Fibroblast of the aortic adventitia (primary cell): ENCODE results near the gene ARPC1B. TPM values are rescaled to one million over a fixed set of nuclear protein-coding genes. Genes with fewer than 3 reads are reported as not detected.
"Not testable (repeated sequence)": the region's sequence is repeated elsewhere in the genome, so short reads cannot be mapped to it uniquely, and the experiment has no call there.

Source experiments
- DNase-seq: peaks from one replicate; pipeline ENCODE4 v3.0.0-alpha.2; 2010; ENCODE audit warnings: low read depth
- H3K4me3 ChIP-seq: 2 replicates; pipeline ENCODE4 v1.5.1; 2011; ENCODE audit warnings: low read depth, mild to moderate bottlenecking, control low read depth, low read length, moderate library complexity
- total RNA-seq: library from RNA; depleted of rRNA; stranded (reverse); fragments of >200 nt; gene quantifications from 2 replicates; pipeline ENCODE4 v1.2.3, GENCODE V29; 2012; ENCODE audit warnings: low replicate concordance
- TF ChIP-seq, protein P1 (sequence below): IDR thresholded peaks from 2 replicates; pipeline ENCODE4 v1.5.1; 2011; ENCODE audit warnings: mild to moderate bottlenecking, low read length, control low read depth, inconsistent platforms; ENCODE audit not compliant: insufficient read depth

ARPC1B gene
- 249 and 358 TPM in 2 replicates for total RNA-seq

DNA sequence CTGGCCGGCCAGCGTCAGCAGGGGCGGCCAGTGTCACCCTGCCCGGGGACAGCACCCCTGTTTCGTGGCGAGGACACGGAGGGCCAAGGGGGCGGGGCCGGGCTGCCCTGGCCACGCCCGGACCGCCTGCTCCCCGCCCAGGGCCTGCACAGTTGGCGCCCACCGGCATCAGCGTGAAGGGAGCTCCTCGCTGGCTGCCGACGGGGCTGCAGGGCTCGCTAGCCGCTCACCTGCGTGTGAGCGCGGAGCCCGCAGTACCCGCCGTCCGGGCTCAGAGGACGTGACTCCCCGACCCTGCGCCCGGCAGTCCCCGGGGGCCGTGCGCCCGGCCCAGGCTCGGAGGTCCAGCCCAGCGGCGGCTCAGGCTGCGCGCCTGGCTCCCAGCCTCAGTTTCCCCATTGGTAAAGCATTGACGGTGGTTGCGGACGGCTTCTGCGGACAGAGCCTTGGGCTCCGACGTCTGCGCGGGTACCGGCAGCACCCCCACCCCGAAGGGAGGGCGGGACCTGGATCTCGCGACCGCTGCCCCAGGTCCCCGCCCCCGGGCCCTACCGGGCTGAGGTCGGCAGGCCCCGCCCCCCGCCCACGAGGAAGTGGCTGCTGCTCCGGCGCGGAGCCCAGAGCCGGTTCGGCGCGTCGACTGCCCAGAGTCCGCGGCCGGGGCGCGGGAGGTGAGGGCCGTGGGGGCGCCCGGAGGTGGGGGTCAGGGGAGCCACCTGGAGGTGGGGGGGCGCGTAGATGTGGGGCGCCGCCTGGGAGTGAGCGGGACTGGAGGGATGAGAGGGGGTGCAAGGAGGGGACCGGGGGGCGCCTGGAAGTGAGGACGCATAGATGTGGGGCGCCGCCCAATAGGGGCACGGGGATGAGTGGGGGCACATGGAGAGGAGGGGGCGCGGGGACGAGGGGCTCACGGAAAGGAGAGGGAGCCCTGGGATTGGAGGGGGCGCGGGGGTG is at the start of gene ARPC1B:
TSS of gene ARPC1B (plus strand) at position 620 of the 954 bp plus-strand sequence. CDS start 10,985 bp downstream, outside the sequence.
- peak within 1 kb of the TSS; percentile 74 for H3K4me3 ChIP-seq
- TF ChIP-seq, protein P1, sequence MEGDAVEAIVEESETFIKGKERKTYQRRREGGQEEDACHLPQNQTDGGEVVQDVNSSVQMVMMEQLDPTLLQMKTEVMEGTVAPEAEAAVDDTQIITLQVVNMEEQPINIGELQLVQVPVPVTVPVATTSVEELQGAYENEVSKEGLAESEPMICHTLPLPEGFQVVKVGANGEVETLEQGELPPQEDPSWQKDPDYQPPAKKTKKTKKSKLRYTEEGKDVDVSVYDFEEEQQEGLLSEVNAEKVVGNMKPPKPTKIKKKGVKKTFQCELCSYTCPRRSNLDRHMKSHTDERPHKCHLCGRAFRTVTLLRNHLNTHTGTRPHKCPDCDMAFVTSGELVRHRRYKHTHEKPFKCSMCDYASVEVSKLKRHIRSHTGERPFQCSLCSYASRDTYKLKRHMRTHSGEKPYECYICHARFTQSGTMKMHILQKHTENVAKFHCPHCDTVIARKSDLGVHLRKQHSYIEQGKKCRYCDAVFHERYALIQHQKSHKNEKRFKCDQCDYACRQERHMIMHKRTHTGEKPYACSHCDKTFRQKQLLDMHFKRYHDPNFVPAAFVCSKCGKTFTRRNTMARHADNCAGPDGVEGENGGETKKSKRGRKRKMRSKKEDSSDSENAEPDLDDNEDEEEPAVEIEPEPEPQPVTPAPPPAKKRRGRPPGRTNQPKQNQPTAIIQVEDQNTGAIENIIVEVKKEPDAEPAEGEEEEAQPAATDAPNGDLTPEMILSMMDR = no peak
- DNase-seq = peak; percentile 63

DNA sequence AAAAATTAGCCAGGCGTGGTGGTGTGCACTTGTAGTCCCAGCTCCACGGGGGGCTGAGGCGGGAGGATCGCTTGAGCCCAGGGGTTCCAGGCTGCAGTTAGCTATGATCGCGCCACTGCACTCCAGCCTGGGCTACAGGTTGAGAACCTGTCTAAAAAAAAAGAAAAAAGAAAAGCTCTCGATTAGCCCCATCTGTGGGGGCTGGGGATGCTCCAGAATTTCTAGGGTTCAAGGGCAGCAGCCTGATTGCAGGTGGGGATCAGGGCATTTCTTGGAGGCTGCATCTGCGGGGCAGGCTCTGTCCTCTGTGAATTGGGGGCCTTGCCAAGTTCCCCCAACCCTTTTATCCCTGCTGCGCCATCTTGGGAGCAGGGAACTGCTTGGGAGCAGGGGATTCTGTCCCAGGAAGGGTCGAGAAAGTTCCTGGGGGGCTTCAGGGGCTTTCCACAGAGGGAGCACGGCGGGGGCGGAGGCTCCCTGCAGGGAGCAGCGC is 49.5 kb upstream of the ARPC1B start:
- DNase-seq = no peak
- H3K4me3 ChIP-seq = peak overlapping the region; percentile 99
- TF ChIP-seq, protein P1 = no peak

DNA sequence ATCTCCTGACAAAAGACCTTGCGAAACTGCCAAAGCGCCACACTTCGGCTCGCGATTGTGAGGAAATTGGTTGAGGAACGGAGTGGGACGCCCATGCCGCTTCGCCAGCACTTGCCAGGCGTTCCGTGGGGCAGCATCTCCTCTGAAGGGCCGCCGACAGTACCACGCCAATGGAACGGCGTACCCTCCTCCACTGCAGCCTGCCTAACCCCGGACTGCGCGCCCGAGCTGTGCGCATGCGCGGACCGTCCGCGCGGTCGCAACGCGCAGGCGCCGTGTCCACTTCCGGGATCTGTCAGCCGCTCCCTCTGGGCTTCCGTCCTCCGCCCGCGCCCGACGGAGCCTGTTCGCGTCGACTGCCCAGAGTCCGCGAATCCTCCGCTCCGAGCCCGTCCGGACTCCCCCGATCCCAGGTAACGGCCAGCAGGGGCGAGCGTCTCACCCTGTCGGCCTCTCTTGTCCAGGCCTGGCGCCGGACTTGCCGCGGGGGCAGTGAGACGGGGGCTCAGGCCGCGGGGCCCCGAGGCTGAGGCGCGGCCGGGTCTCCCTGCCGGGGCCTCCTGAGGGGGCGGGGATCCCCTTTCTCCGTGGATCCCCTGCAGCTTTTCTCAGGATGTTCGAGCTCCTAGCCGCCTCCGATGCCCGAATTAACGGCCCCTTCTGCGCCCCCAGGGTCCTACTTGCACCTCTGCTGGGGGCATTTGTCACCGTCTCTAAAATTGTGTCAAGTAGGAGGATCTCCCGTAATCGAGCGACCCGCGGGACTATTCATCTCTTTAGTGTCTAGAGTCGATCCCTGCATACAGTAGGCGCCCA is 48.7 kb upstream of the ARPC1B start, which contains the start of gene ARPC1A:
TSS of gene ARPC1A (plus strand) at position 307 of the 816 bp plus-strand sequence. CDS start 7,456 bp downstream, outside the sequence.
- peak; percentile 90 for DNase-seq
- TF ChIP-seq, protein P1 = peak; percentile 37
- H3K4me3 ChIP-seq = peak within 1 kb of the TSS; percentile 99

DNA sequence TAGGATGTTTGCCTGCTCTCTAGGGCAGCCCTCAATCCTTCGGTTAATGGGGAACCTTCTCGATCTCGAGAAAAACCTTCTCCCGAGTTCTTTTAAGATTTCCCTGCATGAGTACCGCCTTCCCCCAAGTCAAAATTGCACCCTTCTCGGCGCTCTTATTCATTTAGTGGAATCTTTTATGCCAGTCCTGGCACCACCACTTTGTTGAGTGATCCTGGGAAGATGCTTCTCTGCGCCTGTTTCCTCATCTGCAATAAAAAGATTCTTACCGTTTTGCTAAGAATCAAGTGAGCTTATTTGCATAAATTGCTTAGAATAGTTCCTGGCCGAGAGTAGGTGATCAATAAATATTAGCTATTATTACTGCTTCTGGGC is 48.1 kb upstream of the ARPC1B start:
- peak overlapping the region; percentile 99 for H3K4me3 ChIP-seq
- TF ChIP-seq, protein P1 = no peak
- DNase-seq = no peak

DNA sequence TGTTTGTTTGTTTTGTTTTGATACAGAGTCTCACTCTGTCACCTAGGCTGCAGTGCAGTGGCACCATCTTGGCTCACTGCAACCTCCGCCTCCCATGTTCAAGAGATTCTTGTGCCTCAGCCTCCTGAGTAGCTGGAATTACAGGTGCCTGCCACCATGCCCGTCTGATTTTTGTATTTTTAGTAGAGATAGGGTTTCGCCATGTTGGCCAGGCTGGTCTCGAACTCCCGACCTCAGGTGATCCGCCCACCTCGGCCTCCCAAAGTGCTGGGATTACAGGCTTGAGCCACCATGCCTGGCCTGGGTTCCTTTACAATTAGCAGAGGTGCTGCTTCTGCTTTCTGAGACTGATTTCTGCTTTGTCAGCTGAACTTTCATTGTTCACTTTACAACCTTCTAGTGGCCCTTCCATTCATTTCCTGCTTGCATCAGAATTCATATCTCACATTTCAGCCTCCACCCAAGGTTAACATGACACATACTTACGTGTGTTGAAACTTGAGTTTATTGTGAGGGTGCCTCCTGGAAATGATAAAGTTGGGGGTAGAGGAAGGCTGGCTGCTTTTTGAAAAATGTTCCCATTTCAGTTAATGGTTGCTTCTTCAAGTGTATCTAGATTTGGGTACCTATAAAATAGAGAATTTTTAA is 44.1 kb upstream of the ARPC1B start:
- H3K4me3 ChIP-seq = not testable (repeated sequence)
- DNase-seq = peak; percentile 94

DNA sequence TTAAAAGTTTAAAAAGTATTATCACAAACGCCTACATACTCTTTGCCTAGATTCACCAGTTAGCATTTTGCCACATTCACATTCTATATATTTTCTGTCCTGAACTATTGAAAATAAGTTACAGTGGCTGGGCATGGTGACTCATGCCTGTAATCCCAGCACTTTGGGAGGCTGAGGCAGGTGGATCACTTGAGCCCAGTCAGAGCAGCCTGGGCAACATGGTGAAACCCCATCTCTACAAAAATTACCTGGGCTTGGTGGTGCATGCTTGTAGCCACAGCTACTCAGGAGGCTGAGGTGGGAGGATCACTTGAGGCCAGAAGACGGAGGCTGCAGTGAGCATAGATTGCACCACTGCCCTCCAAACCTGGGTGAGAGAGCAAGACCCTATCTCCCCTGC is 43.5 kb upstream of the ARPC1B start:
- TF ChIP-seq, protein P1 = no peak
- no peak for DNase-seq
- no peak overlapping the region for H3K4me3 ChIP-seq
